Ammon's horn (tissue), 1 donor: ENCODE results near the gene UVSSA.

ENCODE experiments used
- DNase-seq: peaks from one replicate; pipeline ENCODE4 v3.0.0-alpha.2; 2016; ENCODE audit warnings: low spot score

The UVSSA gene

GRCh38 chr4:1396806-1397455 is 49.9 kb downstream of the UVSSA start:
- no peak for DNase-seq

DNA sequence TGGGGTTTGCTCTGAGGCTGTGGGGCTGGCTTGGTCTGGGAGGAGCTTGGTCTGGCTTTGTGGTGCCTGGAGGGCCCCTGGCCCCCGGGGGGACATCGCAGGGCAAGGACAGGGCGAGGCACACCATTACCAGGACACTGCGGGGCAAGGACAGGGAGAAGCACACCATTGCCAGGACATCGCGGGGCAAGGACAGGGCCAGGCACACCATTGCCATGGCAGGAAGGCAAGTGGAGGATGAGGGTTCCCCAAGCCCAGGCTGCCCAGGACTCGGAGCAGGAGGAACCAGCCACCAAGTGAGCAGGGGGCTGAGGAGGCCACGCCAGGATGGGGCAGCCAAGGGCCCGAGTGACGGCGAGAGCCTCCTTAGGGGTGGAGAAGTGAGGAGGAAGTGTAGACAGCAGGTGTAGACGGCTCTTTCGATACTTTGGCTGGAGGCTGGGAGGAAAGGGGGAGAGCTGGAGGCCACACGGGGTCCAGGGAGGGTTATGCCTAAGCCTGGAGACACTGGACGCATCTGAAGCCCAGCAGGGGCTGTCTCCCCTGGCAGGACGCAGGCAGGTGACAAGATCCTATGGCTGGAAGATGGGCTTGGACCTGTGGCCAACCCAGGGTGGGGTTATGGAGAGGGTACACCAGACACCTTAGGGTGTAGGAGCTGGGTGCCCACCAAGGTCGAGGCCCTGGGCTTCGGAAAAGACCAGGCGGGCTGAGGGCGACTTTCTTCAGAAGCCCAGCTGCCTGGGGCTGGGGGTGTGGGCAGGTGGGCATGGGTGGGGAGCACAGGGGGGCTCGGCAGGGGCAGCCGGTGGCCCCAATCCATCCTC is 51.9 kb downstream of the UVSSA start:
- no peak for DNase-seq

DNA sequence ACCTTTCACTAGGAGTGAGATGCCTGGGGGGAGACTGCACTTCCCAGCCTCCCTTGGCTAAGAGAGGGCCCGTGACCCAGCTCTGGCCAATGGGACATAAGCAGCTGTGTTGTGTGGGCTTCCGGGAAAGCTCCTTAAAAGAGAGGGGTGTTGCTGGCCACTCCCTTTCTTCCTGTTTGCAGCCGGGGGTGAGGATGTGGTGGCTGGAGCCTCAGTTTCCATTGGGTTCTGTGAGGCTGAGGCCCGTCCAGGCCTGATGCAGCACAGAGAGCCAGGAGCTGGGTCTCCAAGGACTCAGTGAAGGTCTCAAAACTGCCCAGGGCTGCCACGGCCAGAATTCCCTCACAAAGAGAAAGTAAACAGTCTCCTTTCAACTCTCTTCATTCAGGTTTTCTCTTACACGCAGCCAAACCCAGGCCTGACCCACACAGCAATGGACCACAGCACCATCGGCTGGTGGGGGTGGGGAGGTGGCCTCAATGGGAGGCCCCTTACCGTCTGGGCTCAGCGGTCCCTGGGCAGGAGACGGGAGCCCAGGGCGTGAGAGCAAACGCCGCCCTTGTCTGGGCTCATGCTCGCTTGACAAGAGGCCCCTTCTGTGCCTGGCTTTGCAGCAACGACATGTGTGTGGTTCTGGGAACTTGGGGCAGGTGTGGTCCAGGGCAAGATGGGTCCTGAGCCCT is 52.6 kb downstream of the UVSSA start:
- DNase-seq, result no peak

GRCh38 chr4:1400191-1400805 is 53.3 kb downstream of the UVSSA start:
- no peak for DNase-seq

DNA sequence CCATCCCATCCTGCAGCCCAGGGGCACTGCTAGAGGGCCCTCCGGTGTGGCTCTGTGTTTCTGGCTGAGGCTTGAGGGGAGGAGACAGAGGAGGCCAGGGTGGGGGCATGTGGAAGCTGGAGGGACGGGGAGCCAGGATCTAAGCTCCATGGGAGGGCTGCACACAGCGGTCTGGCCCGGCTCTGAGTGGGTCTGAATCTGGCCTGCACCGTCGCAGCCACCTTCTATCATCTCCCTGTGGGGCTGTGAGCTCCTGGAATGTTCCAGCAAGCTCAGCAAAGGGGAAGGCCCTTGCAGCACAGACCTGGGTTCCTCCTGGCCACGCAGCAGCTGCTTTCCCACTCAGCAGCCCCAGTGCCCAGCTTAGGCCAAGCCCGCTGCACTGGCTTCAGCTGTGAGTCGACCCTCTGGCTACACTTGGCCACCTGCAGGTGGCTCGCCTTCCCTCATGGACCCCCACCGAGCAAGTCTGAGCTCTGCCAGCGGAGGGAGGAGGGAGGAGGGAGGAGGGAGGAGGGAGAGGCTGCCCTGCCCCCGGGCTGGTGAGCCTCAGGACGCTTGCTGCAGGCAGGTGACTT is 53.9 kb downstream of the UVSSA start:
- no peak for DNase-seq

- DNase-seq, result no peak
Observed at GRCh38 chr4:1401409-1402020, 54.5 kb downstream of the UVSSA start.

DNA sequence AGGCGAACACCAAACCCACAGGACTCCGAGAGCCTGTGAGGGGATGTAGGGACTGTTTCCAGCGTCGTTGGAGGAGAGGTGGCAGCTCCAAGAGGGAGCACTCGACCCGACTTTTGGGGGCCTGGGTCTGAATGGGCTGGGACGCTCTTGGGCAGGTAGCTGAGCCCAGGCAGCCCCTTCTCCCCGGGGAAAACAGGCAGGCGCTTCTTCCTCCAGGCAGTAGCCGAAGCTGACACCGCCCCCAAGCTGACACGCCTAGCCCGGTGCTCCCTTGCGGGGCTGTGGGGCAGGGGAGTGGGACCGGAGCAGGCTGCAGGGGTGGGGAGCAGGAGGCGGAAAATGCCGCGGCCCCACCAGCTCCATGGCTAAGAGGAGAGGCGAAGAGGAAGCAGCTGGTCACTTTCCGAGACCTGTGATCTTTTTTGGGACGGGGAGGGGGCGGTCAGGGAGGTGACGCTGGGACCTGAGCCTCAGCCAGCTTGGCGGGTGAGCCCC is 55.1 kb downstream of the UVSSA start:
- DNase-seq, result no peak

DNA sequence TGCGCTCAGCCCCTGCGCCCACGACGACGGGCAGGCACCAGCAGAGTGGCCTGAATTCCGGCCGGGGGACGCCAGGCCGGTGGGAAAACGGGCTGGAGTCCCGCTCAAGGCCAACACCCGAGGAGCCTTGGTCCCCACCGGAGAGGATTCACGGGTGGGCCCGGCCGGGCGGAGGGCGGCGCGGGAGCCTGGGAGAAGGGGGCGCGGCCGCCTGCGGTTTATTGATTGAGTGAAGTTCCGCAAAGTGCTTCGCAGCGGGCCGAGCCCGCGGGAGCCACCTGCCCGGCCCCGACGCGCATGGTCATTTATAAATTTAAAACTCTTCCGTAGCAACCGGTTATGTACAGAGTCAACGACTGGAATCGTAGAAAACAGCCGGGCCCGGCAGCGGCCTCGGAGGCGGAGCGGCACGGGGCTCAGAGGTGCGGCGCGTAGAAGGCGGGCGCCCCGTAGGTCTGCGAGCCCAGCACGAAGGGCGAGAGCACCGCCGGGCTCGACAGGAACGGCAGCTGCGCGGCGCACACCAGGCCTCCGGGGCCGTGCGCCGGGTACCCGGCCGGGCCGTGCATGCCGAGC is 55.6 kb downstream of the UVSSA start:
- no peak for DNase-seq

GRCh38 chr4:1403177-1403583 is 56.2 kb downstream of the UVSSA start:
- DNase-seq, result no peak

GRCh38 chr4:1403591-1404572 is 56.9 kb downstream of the UVSSA start:
- DNase-seq, result no peak

GRCh38 chr4:1404573-1405253 is 57.7 kb downstream of the UVSSA start:
- no peak for DNase-seq

DNA sequence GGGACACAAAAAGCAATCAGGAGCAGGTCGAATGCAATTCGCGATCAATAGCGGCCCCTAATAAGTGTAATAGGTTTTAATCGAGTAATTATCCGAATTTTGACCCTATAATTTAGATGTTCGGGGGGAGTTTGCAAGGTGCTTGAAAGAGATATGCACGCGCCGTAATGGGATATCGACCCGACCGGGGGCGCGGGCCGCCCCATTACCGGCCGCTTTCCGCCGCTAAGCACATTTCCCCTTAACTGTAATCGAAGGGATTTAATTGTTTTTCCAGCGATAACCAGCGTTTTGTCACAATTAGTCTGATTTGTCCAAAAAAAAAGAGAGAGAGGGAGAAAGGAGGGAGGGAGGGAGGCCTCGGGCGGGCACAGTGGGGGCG is 58.2 kb downstream of the UVSSA start:
- DNase-seq, result no peak

DNA sequence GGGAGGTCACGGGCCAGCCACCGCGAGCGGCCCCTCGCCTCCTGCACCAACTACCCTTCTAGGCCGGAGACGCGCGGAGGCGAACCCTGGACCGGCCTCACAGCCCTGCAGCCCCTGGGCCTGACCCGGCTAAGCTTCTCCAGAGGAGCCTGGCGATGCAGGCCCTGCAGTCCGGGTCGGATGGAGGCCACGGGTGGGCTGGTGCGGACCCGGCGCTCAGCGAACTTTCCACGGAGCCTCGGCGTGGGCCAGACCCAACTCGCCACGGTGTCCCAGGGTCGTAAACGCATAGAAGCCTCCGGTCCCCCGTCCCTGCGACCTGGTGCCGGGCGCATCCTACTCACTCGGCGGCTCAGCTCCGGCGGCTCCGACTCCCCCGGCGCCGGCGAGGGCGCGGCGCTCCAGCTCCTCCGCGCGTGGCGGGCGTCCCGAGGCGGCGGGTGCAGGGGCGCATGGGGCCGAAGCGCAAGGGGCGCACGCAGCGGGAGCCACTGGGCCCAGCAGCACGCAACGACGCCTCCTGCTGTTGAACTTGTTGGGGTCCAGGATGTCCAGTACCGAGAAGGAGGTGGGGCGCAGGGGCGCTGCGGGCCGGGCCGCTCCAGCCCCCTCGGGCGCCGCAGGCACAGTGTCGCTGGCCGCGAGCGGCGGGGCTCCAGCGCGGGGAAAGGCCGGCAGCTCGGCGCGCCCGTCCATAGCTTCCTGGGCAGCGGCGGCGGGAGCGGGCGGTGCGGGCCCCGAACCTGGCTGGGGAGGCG is 58.8 kb downstream of the UVSSA start:
- no peak for DNase-seq

GRCh38 chr4:1406394-1406980 is 59.5 kb downstream of the UVSSA start, which contains the start of gene NKX1-1:
Gene NKX1-1, minus strand, starts transcription at chr4:1406442. Its CDS starts 0 bp downstream, at chr4:1406442.
- no peak for DNase-seq

DNA sequence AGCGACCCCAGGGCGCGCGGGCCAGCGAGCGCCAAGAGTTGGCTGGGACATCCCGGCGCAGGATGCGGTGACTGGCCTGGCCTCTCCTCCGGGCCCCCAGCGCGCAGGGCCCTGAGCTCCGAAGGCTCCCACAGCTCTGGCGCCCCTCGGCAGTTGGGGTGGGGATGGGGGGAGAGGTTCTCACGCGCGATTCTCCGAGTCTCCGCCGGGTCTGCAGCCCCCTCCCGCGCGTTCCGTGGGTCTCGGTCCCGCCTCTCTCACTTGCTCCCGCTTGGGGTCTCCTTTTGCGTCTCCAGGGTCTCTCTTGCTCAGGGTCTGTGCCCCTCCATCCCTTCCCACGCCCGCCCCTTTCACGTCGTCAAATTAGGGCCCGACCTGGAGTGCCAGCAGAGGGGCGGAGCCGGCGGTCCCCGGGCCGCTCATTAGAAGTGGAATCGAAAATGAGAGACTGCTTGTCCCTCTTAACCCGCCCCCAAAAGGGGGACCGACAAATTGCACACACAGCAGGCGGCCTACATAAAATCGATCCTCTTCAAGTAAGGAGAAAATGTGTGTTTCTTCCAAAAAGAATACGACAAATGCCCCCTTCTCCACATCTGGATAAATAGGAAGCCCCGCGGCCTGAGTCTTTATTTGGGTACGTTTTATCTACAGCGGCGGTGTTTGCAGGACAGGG is 60.1 kb downstream of the UVSSA start:
- DNase-seq, result no peak

- no peak for DNase-seq
Observed at GRCh38 chr4:1407657-1408333, 60.8 kb downstream of the UVSSA start.

GRCh38 chr4:1408418-1408817 is 61.4 kb downstream of the UVSSA start:
- DNase-seq, result no peak
